Parathyroid adenoma (tissue), 2 donors: ENCODE data around the gene TMEM250.

Experiments used
- H2AFZ ChIP-seq: fragments of 300-600 bp; sonication (generic); one replicate; pipeline ENCODE4 v1.7.0; 2017; ENCODE audit warnings: antibody characterized with exemption, mild to moderate bottlenecking
- H3K27ac ChIP-seq: fragments of 300-600 bp; sonication (generic); one replicate; pipeline ENCODE4 v1.7.0; 2017
- H3K27me3 ChIP-seq: fragments of 300-600 bp; sonication (generic); one replicate; pipeline ENCODE4 v1.7.0; 2017; ENCODE audit warnings: low read length; ENCODE audit not compliant: control insufficient read depth, insufficient read depth
- H3K36me3 ChIP-seq: fragments of 300-600 bp; sonication (generic); one replicate; pipeline ENCODE4 v1.7.0; 2017; ENCODE audit warnings: low read length; ENCODE audit not compliant: control insufficient read depth, insufficient read depth
- H3K4me1 ChIP-seq: fragments of 300-600 bp; sonication (generic); one replicate; pipeline ENCODE4 v1.7.0; 2017; ENCODE audit warnings: control low read depth
- H3K4me2 ChIP-seq: fragments of 300-600 bp; sonication (generic); one replicate; pipeline ENCODE4 v1.7.0; 2017; ENCODE audit warnings: low read length
- H3K4me3 ChIP-seq: fragments of 300-600 bp; sonication (generic); one replicate; pipeline ENCODE4 v1.7.0; 2017; ENCODE audit warnings: low read depth, low read length
- H3K79me2 ChIP-seq: fragments of 300-600 bp; sonication (generic); one replicate; pipeline ENCODE4 v1.7.0; 2017; ENCODE audit warnings: control low read depth
- H3K9ac ChIP-seq: fragments of 300-600 bp; sonication (generic); one replicate; pipeline ENCODE4 v1.7.0; 2017; ENCODE audit warnings: mild to moderate bottlenecking
- H3K9me3 ChIP-seq: fragments of 300-600 bp; sonication (generic); one replicate; pipeline ENCODE4 v1.7.0; 2017; ENCODE audit warnings: low read length; ENCODE audit not compliant: control insufficient read depth
- TF ChIP-seq, protein P1 (sequence below): fragments of 300-600 bp; sonication (generic); IDR thresholded peaks from one replicate; pipeline ENCODE4 v1.7.0; 2017; ENCODE audit warnings: antibody characterized with exemption, mild to moderate bottlenecking
- donor health status: primary hyperparathyroidism.

TMEM250 gene

DNA sequence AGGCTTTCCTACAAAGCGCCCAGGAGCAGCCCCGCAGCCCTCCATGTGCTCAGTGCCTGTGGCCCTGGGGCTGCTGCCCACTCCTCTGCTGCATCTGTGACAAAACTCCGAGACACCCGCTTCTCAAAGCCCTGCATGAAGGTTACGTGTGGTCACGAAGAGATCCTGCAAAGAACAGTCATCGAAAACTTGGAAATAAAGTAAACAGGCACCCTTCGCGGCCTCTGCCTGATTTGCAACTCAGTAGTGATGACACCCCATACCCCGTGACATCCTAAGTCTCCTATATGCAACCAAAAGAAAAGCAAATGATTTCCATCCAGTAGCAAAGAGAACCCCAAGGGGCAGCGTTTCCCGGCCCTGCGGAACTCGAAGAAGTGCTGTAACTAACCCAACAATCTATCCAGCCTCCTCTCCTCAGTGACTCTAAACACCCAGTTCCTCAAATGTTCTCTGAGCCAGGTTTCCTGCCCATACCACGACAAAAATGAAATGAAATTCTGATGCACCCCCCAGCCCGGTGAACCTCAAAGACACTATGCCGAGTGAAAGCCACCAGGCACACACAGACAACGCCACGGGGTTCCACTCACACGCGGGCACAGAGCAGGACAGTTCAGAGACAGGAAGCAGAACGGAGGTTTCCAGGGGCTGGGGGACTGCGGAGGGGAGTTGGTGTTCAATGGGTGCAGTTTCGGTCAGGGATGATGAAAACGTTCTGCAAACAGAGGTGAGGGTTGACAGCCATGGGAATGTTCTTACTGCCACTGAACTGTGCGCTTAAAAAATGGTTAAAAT, 42.6 kb downstream of the TMEM250 start:
- H3K9ac ChIP-seq, result no peak overlapping the region
- H3K4me1 ChIP-seq, result no peaks in the 10 kb centered on the region
- H3K4me3 ChIP-seq, result no peak overlapping the region
- H3K9me3 ChIP-seq, result no peaks in the 10 kb centered on the region
- no peak overlapping the region for H3K4me2 ChIP-seq
- H3K27me3 ChIP-seq, result no peaks in the 10 kb centered on the region
- no peak overlapping the region for H2AFZ ChIP-seq
- H3K36me3 ChIP-seq, result no peaks in the 10 kb centered on the region
- TF ChIP-seq, protein P1, sequence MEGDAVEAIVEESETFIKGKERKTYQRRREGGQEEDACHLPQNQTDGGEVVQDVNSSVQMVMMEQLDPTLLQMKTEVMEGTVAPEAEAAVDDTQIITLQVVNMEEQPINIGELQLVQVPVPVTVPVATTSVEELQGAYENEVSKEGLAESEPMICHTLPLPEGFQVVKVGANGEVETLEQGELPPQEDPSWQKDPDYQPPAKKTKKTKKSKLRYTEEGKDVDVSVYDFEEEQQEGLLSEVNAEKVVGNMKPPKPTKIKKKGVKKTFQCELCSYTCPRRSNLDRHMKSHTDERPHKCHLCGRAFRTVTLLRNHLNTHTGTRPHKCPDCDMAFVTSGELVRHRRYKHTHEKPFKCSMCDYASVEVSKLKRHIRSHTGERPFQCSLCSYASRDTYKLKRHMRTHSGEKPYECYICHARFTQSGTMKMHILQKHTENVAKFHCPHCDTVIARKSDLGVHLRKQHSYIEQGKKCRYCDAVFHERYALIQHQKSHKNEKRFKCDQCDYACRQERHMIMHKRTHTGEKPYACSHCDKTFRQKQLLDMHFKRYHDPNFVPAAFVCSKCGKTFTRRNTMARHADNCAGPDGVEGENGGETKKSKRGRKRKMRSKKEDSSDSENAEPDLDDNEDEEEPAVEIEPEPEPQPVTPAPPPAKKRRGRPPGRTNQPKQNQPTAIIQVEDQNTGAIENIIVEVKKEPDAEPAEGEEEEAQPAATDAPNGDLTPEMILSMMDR, result no peak
- peaks cover 2% of the 10 kb centered on the region for H3K79me2 ChIP-seq
- no peak overlapping the region for H3K27ac ChIP-seq

DNA sequence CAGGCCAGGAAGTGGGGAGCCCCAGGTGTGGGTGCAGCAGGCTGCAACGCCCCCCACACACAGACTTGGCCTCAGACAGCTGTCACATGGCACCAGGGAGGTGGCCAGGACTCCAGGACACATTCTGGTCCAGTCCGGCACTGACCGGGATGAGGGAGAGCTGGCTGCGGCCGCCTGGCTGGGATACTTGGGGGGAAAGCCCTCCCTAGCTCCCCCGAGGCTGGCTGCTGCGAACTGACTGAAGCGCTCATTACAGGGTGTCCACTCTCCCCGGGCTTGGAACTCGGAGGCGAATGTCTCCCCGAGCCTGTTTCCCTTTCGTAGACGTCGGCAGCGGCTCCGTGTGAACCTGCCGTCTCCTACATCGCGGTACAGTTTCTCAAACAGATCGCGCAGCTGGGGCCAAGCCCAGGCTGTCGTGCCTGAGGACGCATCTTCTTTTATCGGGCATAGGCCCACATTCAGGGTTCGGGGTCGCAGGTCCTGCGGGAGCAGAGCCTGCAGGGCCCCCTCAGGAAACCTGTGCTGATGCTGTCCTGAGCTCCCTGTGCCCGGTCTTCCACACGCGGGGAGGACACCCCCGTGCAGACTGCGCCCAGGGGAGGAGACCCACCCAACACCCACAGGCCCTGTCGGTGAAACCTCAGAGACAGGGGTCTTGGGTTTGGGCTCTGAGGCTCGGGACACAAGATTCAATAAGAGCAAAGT, 43.4 kb downstream of the TMEM250 start:
- no peak overlapping the region for H3K4me2 ChIP-seq
- no peaks in the 10 kb centered on the region for H3K79me2 ChIP-seq
- no peak overlapping the region for H2AFZ ChIP-seq
- no peaks in the 10 kb centered on the region for H3K4me1 ChIP-seq
- no peaks in the 10 kb centered on the region for H3K36me3 ChIP-seq
- H3K4me3 ChIP-seq, result no peak overlapping the region
- H3K27me3 ChIP-seq, result no peaks in the 10 kb centered on the region
- no peak overlapping the region for H3K27ac ChIP-seq
- H3K9me3 ChIP-seq, result no peaks in the 10 kb centered on the region
- TF ChIP-seq, protein P1, result no peak
- no peak overlapping the region for H3K9ac ChIP-seq

DNA sequence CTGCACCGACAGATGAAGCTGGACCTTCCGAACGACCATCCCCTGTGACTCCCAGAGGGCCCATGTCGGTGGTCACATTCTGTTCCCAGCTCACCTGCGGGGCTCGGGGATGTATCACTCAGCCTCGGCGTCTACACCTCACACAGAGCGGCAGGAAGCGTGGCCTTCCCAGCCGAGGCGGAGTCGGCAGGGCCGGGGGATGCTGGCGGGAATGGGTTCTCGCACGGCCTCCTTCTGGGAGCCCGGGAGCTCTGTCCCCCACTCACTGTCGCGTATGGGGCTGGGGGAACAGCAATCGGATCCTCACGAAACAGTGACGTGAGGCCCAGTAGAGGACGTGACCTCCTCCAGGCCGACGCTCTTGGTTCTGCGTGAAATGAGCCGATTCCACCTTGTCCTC, 44.0 kb downstream of the TMEM250 start:
- Histone ChIP-seq H3K4me2 (no peak overlapping the region), H3K9ac (no peak overlapping the region), H3K79me2 (no peaks in the 10 kb centered on the region), H3K27ac (no peak overlapping the region), H2AFZ (no peak overlapping the region), H3K4me3 (no peak overlapping the region), H3K27me3 (no peaks in the 10 kb centered on the region), H3K36me3 (no peaks in the 10 kb centered on the region), H3K4me1 (no peaks in the 10 kb centered on the region), H3K9me3 (no peaks in the 10 kb centered on the region)
- TF ChIP-seq, protein P1, result no peak
